HPDE6-E6E7 (cell line): ENCODE results near the gene EPB41.
"Not testable (repeated sequence)": the region's sequence is repeated elsewhere in the genome, so short reads cannot be mapped to it uniquely, and the experiment has no call there.

ENCODE experiments used
- DNase-seq: peaks from one replicate; pipeline ENCODE4 v3.0.0; 2011; ENCODE audit warnings: missing footprints; ENCODE audit errors: extremely low spot score

The EPB41 gene

DNA sequence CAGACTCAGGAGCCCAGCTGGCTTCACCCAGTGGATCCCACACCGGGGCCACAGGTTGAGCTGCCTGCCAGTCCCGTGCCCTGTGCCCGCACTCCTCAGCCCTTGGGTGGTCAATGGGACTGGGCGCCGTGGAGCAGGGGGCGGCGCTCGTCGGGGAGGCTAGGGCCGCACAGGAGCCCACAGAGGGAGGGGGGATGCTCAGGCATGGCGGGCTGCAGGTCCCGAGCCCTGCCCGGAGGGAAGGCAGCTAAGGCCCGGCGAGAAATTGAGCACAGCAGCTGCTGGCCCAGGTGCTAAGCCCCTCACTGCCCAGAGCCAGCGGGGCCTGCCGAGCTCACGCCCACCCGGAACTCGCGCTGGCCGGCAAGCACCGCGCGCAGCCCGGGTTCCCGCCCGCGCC, 216.7 kb downstream of the EPB41 start:
- not testable (repeated sequence) for DNase-seq

- no peak for DNase-seq
Observed at GRCh38 chr1:29133861-29134694, 219.7 kb downstream of the EPB41 start.

GRCh38 chr1:29134695-29135028, 220.3 kb downstream of the EPB41 start:
- DNase-seq, result no peak

DNA sequence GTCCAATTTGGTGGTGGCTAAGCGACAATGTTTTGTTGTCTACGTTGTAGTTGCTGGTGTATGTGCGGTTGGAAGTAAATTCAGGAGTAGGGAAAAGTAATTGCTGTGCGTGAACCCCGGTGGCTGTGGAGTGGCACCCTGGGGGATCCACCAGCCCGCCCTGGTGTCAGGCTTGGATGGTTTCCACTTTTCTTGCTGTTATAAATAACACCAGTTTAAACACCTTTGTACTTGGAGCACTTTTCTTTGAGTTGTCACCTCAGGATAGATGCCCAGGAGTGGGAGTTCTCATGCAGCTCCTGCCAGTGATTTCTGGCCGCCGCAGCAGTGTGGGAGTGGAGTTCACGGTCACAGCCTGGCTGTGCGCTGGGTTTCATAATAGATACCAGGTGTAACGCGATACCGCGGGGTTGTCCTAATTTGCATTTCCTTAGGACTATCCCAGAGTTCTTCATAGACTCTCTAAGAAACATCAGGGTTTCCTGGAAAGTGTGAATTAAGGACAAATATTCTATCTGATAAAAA, 222.1 kb downstream of the EPB41 start:
- no peak for DNase-seq

DNA sequence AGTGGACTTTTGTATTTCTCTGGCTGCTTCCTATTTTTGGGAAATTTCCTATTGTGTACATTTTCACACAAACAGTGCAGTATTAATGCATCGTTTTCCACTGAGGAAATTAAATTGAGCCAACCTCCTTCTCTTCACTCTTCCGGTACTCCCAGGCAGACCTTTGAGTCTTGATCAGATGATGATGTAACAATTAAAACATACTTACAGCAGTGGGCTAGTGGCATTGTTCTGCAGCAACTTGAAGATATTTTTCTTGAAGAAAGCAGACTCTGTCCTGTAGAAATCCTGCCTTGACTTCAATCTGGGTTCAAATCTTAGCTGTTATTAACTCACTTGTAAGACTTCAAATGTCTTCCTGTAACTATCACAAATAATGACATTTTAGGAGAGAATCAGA, 228.3 kb downstream of the EPB41 start:
- DNase-seq, result no peak

GRCh38 chr1:29144178-29144577, 229.8 kb downstream of the EPB41 start:
- no peak for DNase-seq

DNA sequence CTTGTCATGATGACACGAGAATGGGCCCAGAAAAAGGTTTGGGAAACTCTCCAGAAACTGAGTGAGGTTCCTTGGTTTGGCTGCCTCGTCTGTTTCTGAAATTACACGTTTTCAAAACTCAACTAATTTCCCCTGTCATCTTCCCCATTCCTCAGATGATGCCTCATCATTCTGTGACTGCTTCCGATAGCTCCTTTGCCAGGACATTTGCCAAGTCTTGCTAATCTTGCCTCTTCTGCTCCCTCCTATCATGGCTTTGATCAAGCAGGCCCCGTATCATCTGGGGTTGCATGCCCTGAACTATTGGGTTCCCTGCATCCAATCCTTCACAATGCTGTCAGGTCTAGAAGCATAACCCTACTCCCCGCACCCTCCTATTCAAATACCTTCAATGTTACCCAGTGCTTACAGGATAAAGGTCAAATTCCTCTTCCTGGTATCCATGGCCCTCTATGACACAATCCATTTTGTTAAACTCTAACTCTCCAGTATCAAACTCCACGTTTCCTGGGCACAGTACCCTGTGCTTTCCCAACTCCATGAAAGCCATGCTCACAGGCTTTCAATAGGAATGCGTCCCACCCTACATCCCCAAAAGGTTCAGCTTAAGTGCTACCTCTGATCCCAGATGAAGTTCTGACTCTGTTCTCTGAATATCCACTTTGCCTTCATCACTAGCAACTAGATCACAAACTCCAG, 231.5 kb downstream of the EPB41 start:
- no peak for DNase-seq

- DNase-seq, result no peak
Observed at GRCh38 chr1:29148656-29149491, 234.5 kb downstream of the EPB41 start.

- not testable (repeated sequence) for DNase-seq
Observed at GRCh38 chr1:29150346-29150745, 236.0 kb downstream of the EPB41 start.

DNA sequence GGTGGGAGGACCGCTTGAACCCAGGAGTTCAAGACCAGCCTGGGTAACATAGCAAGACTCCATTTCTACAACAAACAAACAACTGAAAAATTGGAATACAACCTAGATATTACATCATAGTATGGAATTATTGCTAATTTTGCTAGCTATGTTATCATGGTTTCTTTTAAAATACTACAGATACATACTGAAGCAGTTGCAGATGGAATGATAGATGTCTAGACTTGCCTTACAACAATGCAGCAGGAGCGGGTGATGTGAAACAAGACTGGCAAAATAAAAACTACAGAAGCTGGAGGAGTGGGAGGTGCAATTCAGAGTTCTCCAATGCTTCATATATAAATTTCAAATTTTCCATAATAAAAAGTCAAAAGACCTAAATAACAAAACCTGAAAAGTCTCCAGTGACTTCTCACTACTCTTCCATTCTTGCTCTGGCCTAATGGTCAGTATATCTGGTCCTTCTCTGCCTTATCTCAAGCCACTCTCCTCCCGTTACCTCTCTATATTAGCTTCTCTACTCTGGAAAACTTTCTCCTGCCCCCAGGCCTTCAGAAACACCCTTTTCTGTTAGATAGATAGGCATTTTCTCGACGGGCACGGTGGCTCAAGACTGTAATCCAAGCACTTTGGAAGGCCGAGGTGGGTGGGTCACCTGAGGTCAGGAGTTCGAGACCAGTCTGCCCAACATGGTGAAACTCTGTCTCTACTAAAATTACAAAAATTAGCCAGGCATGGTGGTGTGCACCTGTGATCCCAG, 237.9 kb downstream of the EPB41 start:
- DNase-seq, result no peak

DNA sequence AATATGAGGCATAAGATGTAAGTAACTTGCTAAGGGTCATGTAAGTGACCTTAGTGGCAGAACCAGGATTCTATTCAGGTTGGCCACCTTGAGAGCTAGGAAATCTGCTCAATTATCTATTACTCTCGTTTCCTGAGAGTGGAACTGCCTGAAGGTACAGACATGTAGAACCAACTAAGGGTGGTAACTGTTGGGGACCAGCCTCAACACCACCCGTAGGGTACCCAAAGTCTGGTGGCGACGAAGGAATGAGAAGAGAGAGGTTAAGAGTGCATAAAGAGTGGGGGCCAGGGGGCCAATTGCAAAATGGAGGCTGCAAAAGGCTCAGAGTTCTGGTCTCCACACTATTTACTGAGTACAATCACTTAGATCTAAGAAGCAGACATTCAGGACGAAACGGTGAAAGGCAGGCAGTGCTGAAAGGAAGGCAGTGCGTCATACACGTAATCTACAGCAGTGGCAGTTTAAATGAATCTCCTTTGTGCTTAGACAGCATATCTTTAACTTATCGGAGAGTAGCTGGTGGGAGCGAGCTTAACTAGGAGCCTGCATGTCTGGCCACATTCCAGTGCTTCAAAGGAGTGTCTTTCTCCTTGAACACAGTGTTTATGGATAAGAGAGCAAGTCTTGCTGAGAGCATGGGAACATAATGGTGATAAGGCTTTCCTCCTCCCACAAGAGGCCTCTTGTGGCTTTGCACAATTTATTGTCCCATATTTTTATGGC, 242.3 kb downstream of the EPB41 start:
- no peak for DNase-seq

DNA sequence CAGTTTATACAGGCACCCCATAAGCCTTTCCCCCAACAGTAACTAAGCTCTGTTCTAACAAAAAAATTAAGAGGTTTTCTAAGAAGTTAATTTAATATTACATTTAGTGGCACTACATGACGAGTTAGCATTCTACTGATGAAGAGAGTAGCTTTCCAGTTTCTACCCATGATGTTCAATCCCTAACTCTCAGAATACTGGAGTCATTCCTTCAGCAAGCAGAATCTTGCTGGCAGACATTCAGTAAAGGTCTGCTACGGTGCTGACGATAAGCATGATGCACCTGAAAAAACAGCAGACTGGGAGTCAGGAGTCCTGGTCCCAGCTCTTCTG, 242.9 kb downstream of the EPB41 start:
- DNase-seq, result no peak

DNA sequence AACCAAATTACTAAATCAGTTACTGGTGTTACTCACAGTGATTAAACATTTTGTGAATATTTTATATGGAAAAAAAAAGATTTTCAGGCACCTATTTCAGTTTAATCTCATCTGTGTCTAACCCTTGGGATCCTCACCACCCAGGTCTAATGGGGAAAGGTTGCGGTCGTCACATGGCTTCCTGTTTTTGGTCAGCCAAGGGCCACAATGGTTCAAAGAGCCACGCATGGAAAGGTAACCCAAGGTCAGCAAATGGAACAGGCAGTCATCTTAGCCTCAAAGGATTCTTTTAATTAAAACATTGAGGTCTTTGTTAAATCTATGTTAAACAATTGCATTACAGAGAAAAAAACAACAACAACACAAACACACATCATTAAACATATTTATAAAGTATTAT, 245.4 kb downstream of the EPB41 start:
- DNase-seq, result no peak

GRCh38 chr1:29162025-29162424, 247.7 kb downstream of the EPB41 start:
- DNase-seq, result no peak

DNA sequence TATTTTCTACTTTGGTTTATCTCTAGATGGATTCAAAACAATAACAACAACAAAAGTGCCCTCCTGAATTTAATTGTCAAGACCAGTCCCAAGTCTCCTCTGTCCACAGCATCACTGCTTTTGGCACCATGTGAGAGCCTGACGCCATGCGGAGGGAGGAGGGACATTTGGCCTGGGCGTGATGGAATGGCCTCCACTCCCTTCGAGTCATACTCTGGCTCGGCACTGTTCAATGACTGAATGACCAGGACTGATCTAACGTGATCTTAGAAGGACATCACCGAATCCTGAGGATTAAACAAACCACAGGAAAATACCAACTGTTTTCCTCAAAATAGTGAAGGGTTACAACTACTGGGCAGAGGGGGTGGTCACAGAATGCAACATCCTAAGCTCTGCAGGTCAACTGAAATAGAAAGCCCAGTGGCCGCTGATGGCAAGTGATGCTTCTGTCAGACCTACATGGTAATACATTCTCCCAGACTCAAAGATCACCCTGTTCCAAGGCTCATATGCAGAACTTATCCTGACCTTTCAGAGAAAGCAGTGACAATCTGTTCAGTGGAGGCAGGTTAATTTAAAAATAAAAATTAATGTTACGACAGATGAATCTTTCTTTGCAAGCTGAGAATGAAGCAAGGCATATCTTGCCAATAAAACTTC, 248.2 kb downstream of the EPB41 start:
- no peak for DNase-seq

- DNase-seq, result no peak
Observed at GRCh38 chr1:29164588-29164987, 250.2 kb downstream of the EPB41 start.

DNA sequence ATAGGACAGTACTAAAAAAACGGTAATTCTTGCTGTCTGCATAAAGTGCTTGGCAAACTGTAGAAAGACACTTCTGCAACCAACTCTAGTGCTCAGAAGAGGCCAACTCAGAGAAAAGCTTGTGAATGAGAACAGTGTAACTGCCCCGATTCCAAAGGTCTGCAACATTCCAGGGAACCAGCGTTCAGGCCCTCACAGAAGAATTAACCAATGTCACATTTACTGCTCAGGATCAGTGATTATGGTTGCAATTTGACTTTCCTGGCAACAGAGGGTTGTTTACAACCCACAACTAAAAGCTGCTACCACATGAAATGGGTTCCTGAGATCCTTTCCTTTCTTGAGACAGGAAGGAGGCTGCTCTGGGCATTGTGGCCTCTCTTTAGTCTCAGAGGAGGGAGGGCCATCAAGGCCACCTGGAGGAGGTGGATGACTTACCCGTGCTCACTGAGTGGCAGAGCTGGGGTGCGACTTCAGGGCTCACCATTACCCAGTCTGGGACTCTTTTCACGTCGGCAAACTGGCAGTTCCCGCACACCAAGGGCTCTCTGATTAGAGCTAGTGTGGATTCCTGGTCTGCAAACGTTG, 252.0 kb downstream of the EPB41 start:
- no peak for DNase-seq

DNA sequence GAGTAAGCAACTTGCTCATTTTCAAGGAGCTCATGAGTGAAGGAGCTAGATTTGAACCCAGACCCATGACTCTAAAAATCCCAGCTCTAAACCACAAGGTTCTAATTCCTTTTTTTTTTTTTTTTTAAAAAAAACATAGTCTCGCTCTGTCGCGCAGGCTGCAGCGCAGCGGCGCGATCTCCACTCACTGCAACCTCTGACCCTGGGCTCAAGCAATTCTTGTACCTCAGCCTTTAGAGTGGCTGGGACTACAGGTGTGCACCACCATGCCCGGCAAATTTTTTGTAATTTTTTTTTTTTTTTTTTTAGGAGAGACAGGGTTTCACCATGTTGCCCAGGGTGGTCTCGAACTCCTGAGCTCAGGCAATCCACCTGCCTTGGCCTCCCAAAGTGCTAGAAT, 253.5 kb downstream of the EPB41 start:
- DNase-seq, result no peak
